Smooth muscle cell (in vitro differentiated cells): ENCODE data around the gene C19orf67. TPM values are rescaled to one million over a fixed set of nuclear protein-coding genes. Genes with fewer than 3 reads are reported as not detected.

Source experiments
- DNase-seq: peaks from one replicate; lab custom pipeline; 2025; ENCODE audit not compliant: unreplicated experiment; lab: John Stamatoyannopoulos, UW
- H2AFZ ChIP-seq: fragments of 200-600 bp; sonication (generic); 2 replicates; pipeline ENCODE4 v1.6.0; 2016; ENCODE audit warnings: antibody characterized with exemption, low read depth, mild to moderate bottlenecking
- H3F3A ChIP-seq: fragments of 200-600 bp; sonication (generic); 2 replicates; pipeline ENCODE4 v1.6.0; 2017; ENCODE audit warnings: antibody characterized with exemption, low read depth
- H3K27ac ChIP-seq: fragments of 200-600 bp; sonication (generic); 2 replicates; pipeline ENCODE4 v1.5.1; 2016; ENCODE audit warnings: low read depth, mild to moderate bottlenecking
- H3K27me3 ChIP-seq: fragments of 200-600 bp; sonication (generic); 2 replicates; pipeline ENCODE4 v1.6.1; 2016; ENCODE audit warnings: low read depth, mild to moderate bottlenecking
- H3K36me3 ChIP-seq: fragments of 200-600 bp; sonication (generic); 2 replicates; pipeline ENCODE4 v1.5.1; 2016; ENCODE audit warnings: low read depth
- H3K4me1 ChIP-seq: fragments of 200-600 bp; sonication (generic); 2 replicates; pipeline ENCODE4 v1.5.1; 2016; ENCODE audit warnings: low read depth
- H3K4me2 ChIP-seq: fragments of 200-600 bp; sonication (generic); 2 replicates; pipeline ENCODE4 v1.6.0; 2016; ENCODE audit warnings: mild to moderate bottlenecking
- H3K4me3 ChIP-seq: fragments of 200-600 bp; sonication (generic); 2 replicates; pipeline ENCODE4 v1.5.1; 2016; ENCODE audit warnings: mild to moderate bottlenecking
- H3K79me2 ChIP-seq: fragments of 200-600 bp; sonication (generic); 2 replicates; pipeline ENCODE4 v1.6.0; 2016; ENCODE audit warnings: low read depth, mild to moderate bottlenecking
- H3K9ac ChIP-seq: fragments of 200-600 bp; sonication (generic); 2 replicates; pipeline ENCODE4 v1.6.0; 2016; ENCODE audit warnings: low read depth
- H3K9me3 ChIP-seq: fragments of 200-600 bp; sonication (generic); replicated peaks from 2 replicates; pipeline ENCODE4 v1.5.1; 2016; ENCODE audit warnings: low read depth
- H4K20me1 ChIP-seq: fragments of 200-600 bp; sonication (generic); 2 replicates; pipeline ENCODE4 v1.6.0; 2016; ENCODE audit warnings: low read depth
- CTCF ChIP-seq: fragments of 200-600 bp; sonication (generic); IDR thresholded peaks from 2 replicates; pipeline ENCODE4 v1.5.1; 2017; ENCODE audit warnings: borderline replicate concordance, mild to moderate bottlenecking, antibody characterized with exemption; ENCODE audit not compliant: insufficient read depth, poor library complexity, severe bottlenecking
- WGBS: methylation state at CpG from one replicate; pipeline ENCODE4 v1.1.7; 2016; ENCODE audit warnings: low lambda C conversion rate; 5-methylcytosine and 5-hydroxymethylcytosine counted together
- polyA plus RNA-seq: library from polyadenylated mRNA; unstranded; fragments of >200 nt; fragmentation: Nextera tagmentation; extraction: Ambion mirVana; gene quantifications from 2 replicates; pipeline ENCODE4 v1.2.1, GENCODE V29; 2016
- total RNA-seq: library from RNA; depleted of rRNA; stranded (reverse); fragments of >200 nt; gene quantifications from 2 replicates; pipeline ENCODE4 v1.2.3, GENCODE V29; 2014

C19orf67 gene
- total and polyA plus RNA-seq, 2 experiments from 2014 or later: 0.49 TPM; not detected in 1

DNA sequence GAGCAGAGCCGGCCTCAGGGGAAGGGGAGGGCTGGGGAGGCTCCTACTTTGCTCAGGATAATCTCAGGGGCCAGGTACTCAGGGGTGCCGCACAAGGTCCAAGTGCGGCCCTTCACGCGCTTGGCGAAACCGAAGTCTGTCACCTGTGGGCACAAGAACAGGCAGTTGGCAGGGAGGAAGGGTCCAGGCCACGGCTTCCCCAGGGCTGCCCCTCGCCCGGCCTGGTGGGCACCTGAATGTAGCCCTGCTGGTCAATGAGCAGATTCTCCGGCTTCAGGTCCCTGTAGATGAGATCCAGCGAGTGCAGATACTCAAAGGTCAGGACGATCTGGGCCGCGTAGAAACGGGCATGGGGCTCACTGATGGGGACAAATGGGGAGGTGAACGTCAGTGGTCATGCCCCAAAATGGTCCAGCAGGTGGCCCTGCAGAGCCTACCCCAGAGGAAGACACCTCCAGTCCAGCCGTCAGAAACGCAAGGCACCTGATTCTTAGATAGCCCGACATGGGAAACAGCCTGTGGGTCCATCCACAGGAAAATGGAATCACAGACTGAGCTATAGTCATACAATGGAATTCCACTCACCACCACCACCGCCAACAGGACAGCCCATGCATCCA lies 12.1 kb upstream of the C19orf67 start:
- H3K27me3 ChIP-seq: no peaks in the 10 kb centered on the region
- no peaks in the 10 kb centered on the region for H3K4me1 ChIP-seq
- H3K9ac ChIP-seq: no peak overlapping the region
- no peak overlapping the region for H3K27ac ChIP-seq
- WGBS: 93% methylated on average over 20 of the region's 21 CpGs
- no peak overlapping the region for H3K4me2 ChIP-seq
- no peaks in the 10 kb centered on the region for H4K20me1 ChIP-seq
- DNase-seq: no peak
- H2AFZ ChIP-seq: no peak overlapping the region
- no peaks in the 10 kb centered on the region for H3K9me3 ChIP-seq
- H3K79me2 ChIP-seq: no peaks in the 10 kb centered on the region
- no peak for TF ChIP-seq CTCF
- H3K36me3 ChIP-seq: no peaks in the 10 kb centered on the region
- no peaks in the 10 kb centered on the region for H3F3A ChIP-seq
- no peak overlapping the region for H3K4me3 ChIP-seq

GRCh38 chr19:14096272-14096992 lies 10.8 kb upstream of the C19orf67 start:
- no peaks in the 10 kb centered on the region for H3K79me2 ChIP-seq
- H3F3A ChIP-seq: no peaks in the 10 kb centered on the region
- no peak overlapping the region for H3K4me2 ChIP-seq
- H3K9ac ChIP-seq: no peak overlapping the region
- no peaks in the 10 kb centered on the region for H3K9me3 ChIP-seq
- TF ChIP-seq CTCF: no peak
- no peak overlapping the region for H2AFZ ChIP-seq
- no peak overlapping the region for H3K4me3 ChIP-seq
- H4K20me1 ChIP-seq: no peaks in the 10 kb centered on the region
- H3K36me3 ChIP-seq: no peaks in the 10 kb centered on the region
- no peak overlapping the region for H3K27ac ChIP-seq
- no peak for DNase-seq
- WGBS: 97% methylated on average over 11 of the region's 11 CpGs
- no peaks in the 10 kb centered on the region for H3K27me3 ChIP-seq
- no peaks in the 10 kb centered on the region for H3K4me1 ChIP-seq

DNA sequence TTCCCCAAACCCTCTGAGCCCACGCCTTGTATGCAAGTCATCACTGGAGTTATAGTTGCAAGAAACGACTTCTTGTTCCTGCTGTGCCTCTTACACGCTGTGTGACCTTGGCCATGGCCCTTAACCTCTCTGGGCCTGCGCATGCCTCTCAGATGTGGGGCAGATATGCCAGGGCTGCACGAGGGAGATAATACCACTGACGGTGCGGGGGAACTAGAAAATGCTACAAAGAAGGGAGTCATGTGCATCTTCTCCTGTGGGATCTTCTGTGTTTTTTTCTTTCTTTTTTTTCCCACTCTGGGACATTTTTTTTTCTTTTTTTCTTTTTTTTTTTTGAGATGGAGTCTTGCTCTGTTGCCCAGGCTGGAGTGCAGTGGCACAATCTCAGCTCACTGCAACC lies 9.3 kb upstream of the C19orf67 start:
- no peaks in the 10 kb centered on the region for H3F3A ChIP-seq
- H3K36me3 ChIP-seq: no peaks in the 10 kb centered on the region
- H3K79me2 ChIP-seq: no peaks in the 10 kb centered on the region
- H4K20me1 ChIP-seq: no peaks in the 10 kb centered on the region
- no peaks in the 10 kb centered on the region for H3K27me3 ChIP-seq
- H3K4me1 ChIP-seq: no peaks in the 10 kb centered on the region
- WGBS: 97% methylated on average over 7 of the region's 7 CpGs
- no peak overlapping the region for H3K9ac ChIP-seq
- H2AFZ ChIP-seq: no peak overlapping the region
- H3K4me3 ChIP-seq: no peak overlapping the region
- TF ChIP-seq CTCF: no peak
- no peak overlapping the region for H3K4me2 ChIP-seq
- no peak overlapping the region for H3K27ac ChIP-seq
- no peak for DNase-seq
- H3K9me3 ChIP-seq: no peaks in the 10 kb centered on the region
